DOHH2 (cell line): ENCODE data around the gene CACNB1.
A peak's percentile ranks its signal among the peaks of the same experiment; 100 is the strongest.

Experiments used
- H3F3A ChIP-seq: fragments of 200-600 bp; sonication (generic), shearing (Covaris generic); 2 replicates; pipeline ENCODE4 v1.6.0; 2016; ENCODE audit warnings: antibody characterized with exemption, mild to moderate bottlenecking; ENCODE audit not compliant: control insufficient read depth, insufficient read depth
- H3K27ac ChIP-seq: fragments of 200-600 bp; sonication (generic); 2 replicates; pipeline ENCODE4 v1.5.1; 2014; ENCODE audit warnings: low read depth, mild to moderate bottlenecking, low read length, moderate library complexity
- H3K27me3 ChIP-seq: fragments of 200-600 bp; sonication (generic); 2 replicates; pipeline ENCODE4 v1.6.1; 2014; ENCODE audit warnings: mild to moderate bottlenecking, low read length, mixed read lengths; ENCODE audit not compliant: control insufficient read depth
- H3K36me3 ChIP-seq: fragments of 200-600 bp; sonication (generic); 2 replicates; pipeline ENCODE4 v1.6.1; 2014; ENCODE audit warnings: mild to moderate bottlenecking, low read length, moderate library complexity, mixed read lengths; ENCODE audit not compliant: control insufficient read depth
- H3K4me1 ChIP-seq: fragments of 200-600 bp; sonication (generic); 2 replicates; pipeline ENCODE4 v1.6.1; 2014; ENCODE audit warnings: mild to moderate bottlenecking, low read length, mixed read lengths; ENCODE audit not compliant: control insufficient read depth
- H3K4me2 ChIP-seq: fragments of 200-600 bp; sonication (generic); 2 replicates; pipeline ENCODE4 v1.6.0; 2014; ENCODE audit warnings: mild to moderate bottlenecking, low read length, moderate library complexity
- H3K4me3 ChIP-seq: fragments of 200-600 bp; sonication (generic); 2 replicates; pipeline ENCODE4 v1.5.1; 2014; ENCODE audit warnings: mild to moderate bottlenecking, low read length, mixed read lengths
- H3K79me2 ChIP-seq: fragments of 200-600 bp; sonication (generic); 2 replicates; pipeline ENCODE4 v1.6.1; 2014; ENCODE audit warnings: mild to moderate bottlenecking, low read length, mixed read lengths; ENCODE audit not compliant: control insufficient read depth
- H3K9me2 ChIP-seq: fragments of 200-600 bp; sonication (generic); replicated peaks from 2 replicates; pipeline ENCODE4 v1.6.1; 2014; ENCODE audit warnings: mild to moderate bottlenecking, low read length, mixed read lengths; ENCODE audit not compliant: control insufficient read depth
- H3K9me3 ChIP-seq: fragments of 200-600 bp; sonication (generic); 2 replicates; pipeline ENCODE4 v1.6.1; 2014; ENCODE audit warnings: antibody characterized with exemption, low read length, mixed read lengths; ENCODE audit not compliant: control insufficient read depth, insufficient read depth
- H4K20me1 ChIP-seq: fragments of 200-600 bp; sonication (generic); 2 replicates; pipeline ENCODE4 v1.6.0; 2014; ENCODE audit warnings: low read depth, mild to moderate bottlenecking, antibody characterized with exemption, low read length, moderate library complexity; ENCODE audit not compliant: control insufficient read depth, insufficient read depth
- EZH2phosphoT487 ChIP-seq: fragments of 200-600 bp; sonication (generic); IDR thresholded peaks from 2 replicates; pipeline ENCODE4 v1.6.1; 2017; ENCODE audit warnings: borderline replicate concordance, mild to moderate bottlenecking, antibody characterized with exemption, low read length, moderate library complexity, mixed read lengths
- TF ChIP-seq, protein P1 (sequence below): fragments of 200-600 bp; sonication (generic); IDR thresholded peaks from one replicate; pipeline ENCODE4 v1.5.1; 2014; ENCODE audit warnings: antibody characterized with exemption, mild to moderate bottlenecking, low read depth, low read length; ENCODE audit not compliant: poor library complexity, severe bottlenecking

CACNB1 gene

DNA sequence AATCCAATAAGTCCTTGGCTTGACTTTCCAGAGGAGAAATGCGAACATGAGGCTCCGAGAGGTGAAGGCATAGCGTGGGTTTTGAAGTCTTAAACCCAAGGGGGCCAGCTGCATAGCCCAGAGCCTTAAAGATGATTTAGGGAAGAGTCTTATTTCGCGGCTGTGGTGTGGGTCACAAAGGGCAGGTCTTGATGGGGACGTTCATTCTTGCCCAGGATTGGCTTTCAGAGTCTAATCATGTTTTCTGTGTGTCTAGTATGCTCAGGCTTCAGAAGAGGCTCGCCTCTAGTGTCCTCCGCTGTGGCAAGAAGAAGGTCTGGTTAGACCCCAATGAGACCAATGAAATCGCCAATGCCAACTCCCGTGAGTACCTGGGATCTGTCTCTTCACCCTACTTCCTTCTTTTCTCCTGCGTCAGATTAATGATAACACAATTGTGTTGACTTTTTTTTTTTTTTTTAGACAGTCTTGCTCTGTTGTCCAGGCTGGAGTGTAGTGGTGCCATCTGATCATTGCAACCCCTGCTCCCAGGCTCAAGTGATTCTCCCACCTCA lies 3.6 kb upstream of the CACNB1 start:
- H3F3A ChIP-seq, result peaks cover 69% of the 10 kb centered on the region
- H3K27me3 ChIP-seq, result no peaks in the 10 kb centered on the region
- peak overlapping the region; percentile 92 for H3K27ac ChIP-seq
- no peaks in the 10 kb centered on the region for H3K9me3 ChIP-seq
- H3K4me3 ChIP-seq, result peak overlapping the region; percentile 100
- peak overlapping the region; percentile 98 for H3K4me2 ChIP-seq
- no peak for TF ChIP-seq EZH2phosphoT487
- TF ChIP-seq, protein P1, sequence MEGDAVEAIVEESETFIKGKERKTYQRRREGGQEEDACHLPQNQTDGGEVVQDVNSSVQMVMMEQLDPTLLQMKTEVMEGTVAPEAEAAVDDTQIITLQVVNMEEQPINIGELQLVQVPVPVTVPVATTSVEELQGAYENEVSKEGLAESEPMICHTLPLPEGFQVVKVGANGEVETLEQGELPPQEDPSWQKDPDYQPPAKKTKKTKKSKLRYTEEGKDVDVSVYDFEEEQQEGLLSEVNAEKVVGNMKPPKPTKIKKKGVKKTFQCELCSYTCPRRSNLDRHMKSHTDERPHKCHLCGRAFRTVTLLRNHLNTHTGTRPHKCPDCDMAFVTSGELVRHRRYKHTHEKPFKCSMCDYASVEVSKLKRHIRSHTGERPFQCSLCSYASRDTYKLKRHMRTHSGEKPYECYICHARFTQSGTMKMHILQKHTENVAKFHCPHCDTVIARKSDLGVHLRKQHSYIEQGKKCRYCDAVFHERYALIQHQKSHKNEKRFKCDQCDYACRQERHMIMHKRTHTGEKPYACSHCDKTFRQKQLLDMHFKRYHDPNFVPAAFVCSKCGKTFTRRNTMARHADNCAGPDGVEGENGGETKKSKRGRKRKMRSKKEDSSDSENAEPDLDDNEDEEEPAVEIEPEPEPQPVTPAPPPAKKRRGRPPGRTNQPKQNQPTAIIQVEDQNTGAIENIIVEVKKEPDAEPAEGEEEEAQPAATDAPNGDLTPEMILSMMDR, result no peak
- peaks cover 57% of the 10 kb centered on the region for H3K36me3 ChIP-seq
- peaks cover 67% of the 10 kb centered on the region for H3K4me1 ChIP-seq
- H3K79me2 ChIP-seq, result peaks cover 45% of the 10 kb centered on the region
- no peaks in the 10 kb centered on the region for H3K9me2 ChIP-seq
- H4K20me1 ChIP-seq, result peaks cover 13% of the 10 kb centered on the region

- Histone ChIP-seq H3K79me2 (peaks cover 52% of the 10 kb centered on the region), H3K27ac (peak within 1 kb of the TSS; percentile 92), H3K9me2 (no peaks in the 10 kb centered on the region), H3K4me2 (peak within 1 kb of the TSS; percentile 98), H4K20me1 (peaks cover 13% of the 10 kb centered on the region), H3K36me3 (peaks cover 64% of the 10 kb centered on the region), H3K27me3 (no peaks in the 10 kb centered on the region), H3K4me3 (peak within 1 kb of the TSS; percentile 100), H3F3A (peaks cover 64% of the 10 kb centered on the region), H3K9me3 (no peaks in the 10 kb centered on the region), H3K4me1 (peaks cover 73% of the 10 kb centered on the region)
- TF ChIP-seq, protein P1, result no peak
- TF ChIP-seq EZH2phosphoT487, result no peak
These were observed 2.8 kb upstream of the CACNB1 start, which contains the start of gene RPL19 for GRCh38 chr17:39200070-39200879. Gene RPL19 (plus strand): TSS chr17:39200283. CDS start chr17:39200345, 62 bp downstream.

- TF ChIP-seq, protein P1, result no peak
- no peak for TF ChIP-seq EZH2phosphoT487
- H3K36me3 ChIP-seq, result peaks cover 65% of the 10 kb centered on the region
- peaks cover 57% of the 10 kb centered on the region for H3K79me2 ChIP-seq
- peak overlapping the region; percentile 92 for H3K27ac ChIP-seq
- H3K9me2 ChIP-seq, result no peaks in the 10 kb centered on the region
- peaks cover 69% of the 10 kb centered on the region for H3K4me1 ChIP-seq
- H3F3A ChIP-seq, result peaks cover 59% of the 10 kb centered on the region
- H4K20me1 ChIP-seq, result peaks cover 13% of the 10 kb centered on the region
- no peaks in the 10 kb centered on the region for H3K27me3 ChIP-seq
- peak overlapping the region; percentile 100 for H3K4me3 ChIP-seq
- peak overlapping the region; percentile 98 for H3K4me2 ChIP-seq
- no peaks in the 10 kb centered on the region for H3K9me3 ChIP-seq
These were observed 2.3 kb upstream of the CACNB1 start for GRCh38 chr17:39199820-39200069.
